ENCODE data around the gene DUS2.

DUS2 gene

DNA sequence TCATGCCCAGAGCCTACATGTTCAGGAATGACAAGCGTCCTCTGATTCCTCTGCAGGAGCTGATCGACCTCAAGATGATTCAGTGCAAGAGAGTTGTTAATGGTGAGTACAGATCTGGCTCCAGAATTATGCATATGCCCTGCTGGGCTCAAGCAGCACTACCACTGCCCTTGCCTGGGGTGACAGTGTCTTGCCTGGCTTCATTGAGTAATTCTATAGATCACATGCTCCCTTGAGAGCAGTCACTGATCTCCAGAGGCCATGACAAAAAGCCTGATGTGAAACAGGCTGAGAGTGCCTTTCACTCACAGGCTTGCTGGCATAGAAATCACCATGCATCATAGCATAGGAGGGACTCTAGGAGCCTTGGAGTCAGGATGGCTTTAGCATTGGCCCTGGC, 26.4 kb downstream of the DUS2 start:
- Histone ChIP-seq H3K4me3 (no peak overlapping the region), H3K27ac (no peak overlapping the region)
- no peak for DNase-seq (ENCODE audit: low spot score)
- TF ChIP-seq, protein P1, sequence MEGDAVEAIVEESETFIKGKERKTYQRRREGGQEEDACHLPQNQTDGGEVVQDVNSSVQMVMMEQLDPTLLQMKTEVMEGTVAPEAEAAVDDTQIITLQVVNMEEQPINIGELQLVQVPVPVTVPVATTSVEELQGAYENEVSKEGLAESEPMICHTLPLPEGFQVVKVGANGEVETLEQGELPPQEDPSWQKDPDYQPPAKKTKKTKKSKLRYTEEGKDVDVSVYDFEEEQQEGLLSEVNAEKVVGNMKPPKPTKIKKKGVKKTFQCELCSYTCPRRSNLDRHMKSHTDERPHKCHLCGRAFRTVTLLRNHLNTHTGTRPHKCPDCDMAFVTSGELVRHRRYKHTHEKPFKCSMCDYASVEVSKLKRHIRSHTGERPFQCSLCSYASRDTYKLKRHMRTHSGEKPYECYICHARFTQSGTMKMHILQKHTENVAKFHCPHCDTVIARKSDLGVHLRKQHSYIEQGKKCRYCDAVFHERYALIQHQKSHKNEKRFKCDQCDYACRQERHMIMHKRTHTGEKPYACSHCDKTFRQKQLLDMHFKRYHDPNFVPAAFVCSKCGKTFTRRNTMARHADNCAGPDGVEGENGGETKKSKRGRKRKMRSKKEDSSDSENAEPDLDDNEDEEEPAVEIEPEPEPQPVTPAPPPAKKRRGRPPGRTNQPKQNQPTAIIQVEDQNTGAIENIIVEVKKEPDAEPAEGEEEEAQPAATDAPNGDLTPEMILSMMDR (IDR thresholded peaks at IDR 0.05): no peak

DNA sequence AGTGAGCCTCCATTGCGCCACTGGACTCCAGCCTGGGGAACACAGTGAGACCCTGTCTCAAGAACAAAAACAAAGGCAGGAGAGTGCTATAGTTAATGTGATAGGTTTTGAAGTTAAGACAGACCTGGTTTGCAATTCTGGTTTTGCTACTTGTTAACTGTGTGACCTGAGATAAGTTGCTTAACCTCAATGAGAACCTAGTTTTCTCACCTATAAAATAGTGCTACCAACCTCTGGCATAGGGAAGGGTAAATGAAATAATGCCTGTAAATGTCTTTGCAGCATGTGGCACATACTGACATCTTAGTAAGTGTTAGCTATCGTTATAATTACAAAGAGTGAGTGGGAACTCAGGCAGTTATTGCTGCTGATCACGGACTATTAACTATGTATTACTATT, 32.3 kb downstream of the DUS2 start:
- no peak for DNase-seq (ENCODE audit: low spot score)
- TF ChIP-seq, protein P1 (IDR thresholded peaks at IDR 0.05): no peak
- Histone ChIP-seq H3K27ac (no peak overlapping the region), H3K4me3 (no peak overlapping the region)

DNA sequence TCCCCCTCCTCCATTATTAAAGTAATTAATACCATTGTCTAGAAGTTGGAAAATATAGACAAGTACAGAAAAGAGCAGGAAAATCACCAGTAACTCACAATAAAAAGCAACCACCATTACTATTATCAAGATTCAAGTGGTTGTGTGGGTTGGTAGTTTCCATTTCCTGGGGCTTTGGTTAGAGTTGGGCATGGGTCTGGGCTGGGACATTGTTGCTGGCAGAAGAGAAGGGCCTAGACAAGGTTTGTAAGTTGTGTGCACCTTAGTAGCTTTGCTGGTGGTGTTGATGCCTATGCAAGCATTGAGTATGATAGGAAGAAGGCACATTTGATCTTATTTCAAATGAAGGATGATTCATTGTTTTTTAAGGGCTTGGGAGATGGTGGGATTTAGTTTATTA, 36.7 kb downstream of the DUS2 start:
- DNase-seq (ENCODE audit: low spot score): no peak
- no peak overlapping the region for H3K27ac ChIP-seq
- TF ChIP-seq, protein P1 (IDR thresholded peaks at IDR 0.05): no peak
- H3K4me3 ChIP-seq: no peak overlapping the region

- H3K4me3 ChIP-seq: no peak overlapping the region
- DNase-seq (ENCODE audit: low spot score): no peak
- H3K27ac ChIP-seq: no peak overlapping the region
- TF ChIP-seq, protein P1 (IDR thresholded peaks at IDR 0.05): no peak
Measured at GRCh38 chr16:68061396-68061795, 38.3 kb downstream of the DUS2 start.

GRCh38 chr16:68062910-68063393, 39.9 kb downstream of the DUS2 start:
- TF ChIP-seq, protein P1 (IDR thresholded peaks at IDR 0.05): no peak
- DNase-seq (ENCODE audit: low spot score): no peak
- H3K27ac ChIP-seq: peak overlapping the region in 1 of 2 donors; percentile 10
- H3K4me3 ChIP-seq: no peak overlapping the region

DNA sequence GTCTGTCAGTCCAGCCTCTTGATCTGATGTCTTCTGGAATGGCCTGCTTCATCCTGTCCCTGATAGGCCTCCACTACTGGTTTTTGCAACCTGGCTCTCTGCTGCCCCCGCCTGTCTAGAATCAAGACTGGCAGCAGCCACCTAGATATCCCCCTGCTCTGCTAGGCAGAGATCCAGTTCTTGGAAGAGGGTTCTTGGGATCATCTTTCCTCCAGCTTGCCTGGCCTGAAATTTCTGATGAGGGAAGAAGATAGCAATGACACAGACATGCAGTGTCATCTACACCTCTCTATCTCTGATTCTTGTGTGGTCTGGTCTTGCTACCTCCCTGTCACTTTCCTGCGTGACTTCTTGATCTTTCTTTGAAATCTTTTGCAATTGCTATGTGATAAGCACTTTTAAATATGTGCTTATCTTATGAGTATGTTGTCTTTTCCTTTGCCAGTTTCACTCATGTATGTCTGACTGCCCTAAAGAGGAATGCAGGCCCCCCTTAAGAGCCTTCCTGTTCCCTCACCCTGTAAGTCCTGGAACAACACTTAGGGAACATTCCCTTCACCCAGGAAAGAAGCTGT, 41.8 kb downstream of the DUS2 start:
- DNase-seq (ENCODE audit: low spot score): no peak

More for the DNA sequence above, 41.8 kb downstream of the DUS2 start:
- H3K27ac ChIP-seq: peak overlapping the region; percentile 22 to 85
- no peak overlapping the region for H3K4me3 ChIP-seq
- TF ChIP-seq, protein P1 (IDR thresholded peaks at IDR 0.05): peak; percentile 33

Data from coronary artery (tissue), 2 donors.